Activated CD8-positive, alpha-beta memory T cell treated with anti-CD3 and anti-CD28 coated beads, Interleukin-2, amount 10 ng/mL, durations not matched to agents 7 days and 5 days (primary cell): Measurements from ENCODE around the gene HIGD1C. TPM values are rescaled to one million over a fixed set of nuclear protein-coding genes. Genes with fewer than 3 reads are reported as not detected.

Source experiments
- ATAC-seq: fragments of 150-1000 bp; cut with Tn5 transposase; one replicate; pipeline ENCODE4 v1.10.0; 2021; ENCODE audit warnings: moderate library complexity
- CTCF ChIA-PET: fragments of 350-600 bp; sonication (Branson Sonifier 250); formaldehyde crosslinking; loops from one replicate; lab custom pipeline; 2021; ENCODE audit warnings: antibody characterized with exemption; lab: Charles Lee
- DNase-seq: peaks from one replicate; pipeline ENCODE4 v3.0.0-alpha.2; 2020
- H3K27ac Mint-ChIP-seq: one replicate; pipeline ENCODE4 v1.8.0; 2021; ENCODE audit warnings: mild to moderate bottlenecking, mixed read lengths
- H3K27me3 Mint-ChIP-seq: one replicate; pipeline ENCODE4 v1.8.0; 2021; ENCODE audit warnings: mixed read lengths
- H3K36me3 Mint-ChIP-seq: one replicate; pipeline ENCODE4 v1.8.0; 2021; ENCODE audit warnings: mild to moderate bottlenecking, mixed read lengths
- H3K4me1 Mint-ChIP-seq: one replicate; pipeline ENCODE4 v1.8.0; 2021; ENCODE audit warnings: mixed read lengths
- H3K4me3 Mint-ChIP-seq: one replicate; pipeline ENCODE4 v1.8.0; 2021; ENCODE audit warnings: mild to moderate bottlenecking, moderate library complexity, mixed read lengths
- H3K9me3 Mint-ChIP-seq: one replicate; pipeline ENCODE4 v1.8.0; 2022; ENCODE audit warnings: low read depth, mixed read lengths
- total RNA-seq, 2 experiments: library from RNA; stranded (reverse); gene quantifications; one replicate each; pipeline ENCODE4 v1.2.3, GENCODE V29; 2021

HIGD1C gene
- total RNA-seq, 2 experiments from 2014 or later, result not detected

DNA sequence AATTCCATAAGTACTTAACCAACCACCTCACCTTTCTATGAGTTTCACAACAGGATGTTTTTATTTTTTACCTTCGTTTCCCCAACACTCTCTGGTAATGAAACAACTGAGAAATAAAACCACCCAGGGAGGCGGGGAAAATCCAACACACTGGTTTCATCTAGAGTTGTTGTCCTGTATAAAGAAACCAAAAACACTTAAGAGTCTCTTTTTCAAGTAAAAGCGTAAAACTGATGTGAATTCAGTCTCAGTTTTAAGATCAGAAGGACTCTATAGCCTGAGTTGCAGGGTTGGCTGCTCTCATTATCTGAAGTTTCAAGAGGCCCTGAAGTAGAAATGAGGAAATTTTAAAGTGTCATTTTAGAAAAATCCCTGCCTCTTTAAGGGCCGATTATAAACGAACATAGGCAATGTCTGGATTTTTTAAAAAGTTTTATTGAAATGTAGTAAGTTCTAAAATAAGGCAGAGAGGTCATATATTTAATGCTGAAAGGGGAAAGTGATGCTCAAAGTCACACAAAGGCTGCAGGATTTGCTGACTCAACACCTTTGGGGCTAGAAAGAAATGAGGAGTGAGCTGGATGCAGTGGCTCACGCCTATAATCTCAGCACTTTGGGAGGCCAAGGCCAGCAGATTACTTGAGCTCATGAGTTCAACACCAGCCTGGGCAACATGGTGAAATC lies 27.2 kb downstream of the HIGD1C start:
- Mint-ChIP-seq H3K27ac (peak overlapping the region; percentile 75), H3K9me3 (no peaks in the 10 kb centered on the region), H3K4me1 (peaks cover 22% of the 10 kb centered on the region), H3K27me3 (no peaks in the 10 kb centered on the region), H3K36me3 (peaks cover 31% of the 10 kb centered on the region), H3K4me3 (no peak overlapping the region)
- DNase-seq (peak; percentile 49), ATAC-seq (peak; percentile 36)
- CTCF ChIA-PET, result interaction anchor here (1.9 kb wide), 1 partner anchor 154 kb away, joined by 5 read pairs; no protein-coding TSS in a partner anchor

DNA sequence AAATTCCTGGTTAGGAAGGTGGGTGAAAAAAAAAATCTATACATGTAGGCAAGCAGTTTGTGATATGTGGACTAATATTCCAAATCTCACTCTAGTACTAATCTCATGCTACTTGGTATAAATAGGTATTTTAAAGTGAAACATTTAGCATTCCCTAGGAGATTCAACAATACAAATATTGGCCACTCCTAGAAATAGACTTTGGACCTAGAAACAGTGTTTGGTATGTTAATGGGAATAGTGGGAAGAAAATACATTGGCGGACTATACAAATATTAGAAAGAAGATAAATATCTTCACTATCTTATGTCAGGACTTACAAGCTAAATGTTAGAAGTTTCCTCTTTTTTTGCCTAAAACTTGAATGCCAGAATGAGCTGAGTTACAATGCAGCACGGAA lies 28.2 kb downstream of the HIGD1C start:
- H3K9me3 Mint-ChIP-seq, result no peaks in the 10 kb centered on the region
- DNase-seq, result no peak
- H3K27me3 Mint-ChIP-seq, result no peaks in the 10 kb centered on the region
- peaks cover 24% of the 10 kb centered on the region for H3K4me1 Mint-ChIP-seq
- CTCF ChIA-PET, result interaction anchor here (1.1 to 1.9 kb wide), 2 partner anchors 155 to 215 kb away, joined by 4 to 5 read pairs; no protein-coding TSS in a partner anchor
- H3K36me3 Mint-ChIP-seq, result peaks cover 29% of the 10 kb centered on the region
- ATAC-seq, result no peak
- no peak overlapping the region for H3K27ac Mint-ChIP-seq
- H3K4me3 Mint-ChIP-seq, result no peak overlapping the region

DNA sequence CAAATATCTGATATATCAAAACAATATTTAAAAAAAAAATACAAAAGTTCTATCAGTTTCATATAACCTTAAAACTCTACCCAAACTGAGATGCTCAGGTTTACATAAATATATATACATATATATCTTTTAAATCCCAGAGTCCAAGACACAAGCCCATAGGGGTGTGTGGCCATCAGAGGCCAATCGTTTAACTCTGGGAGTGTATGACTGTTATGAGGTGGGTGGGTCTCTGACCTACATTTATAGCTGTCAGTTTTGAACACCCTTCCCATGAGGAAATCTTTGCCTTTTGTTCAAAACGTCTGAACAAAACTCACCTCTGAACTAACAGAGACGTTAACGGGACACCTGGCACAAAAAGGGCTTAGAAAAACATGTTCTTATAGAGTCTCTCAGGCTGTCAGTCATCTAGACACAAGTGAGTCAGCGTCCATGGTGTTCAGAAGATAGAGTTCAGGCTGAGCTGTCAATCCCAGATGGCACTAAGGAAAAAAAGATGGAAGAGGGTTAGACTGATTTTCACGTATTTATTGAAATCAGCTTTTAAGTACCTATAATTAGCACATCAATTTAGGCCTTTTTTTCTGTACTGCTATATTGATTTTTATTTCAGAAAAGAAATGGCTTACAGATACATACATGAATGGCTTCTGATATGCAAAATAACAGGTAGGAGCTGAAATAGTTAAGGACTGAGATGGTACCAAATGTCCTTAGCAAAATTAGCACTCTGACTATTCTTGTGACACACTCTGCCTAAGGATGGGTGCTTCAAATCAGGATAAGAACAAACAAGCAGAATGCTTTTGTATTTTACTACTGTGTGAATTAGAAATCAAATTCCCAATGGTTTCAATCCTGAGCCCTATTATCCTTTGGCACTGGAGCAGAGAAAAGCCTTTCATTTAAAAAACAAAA lies 29.2 kb downstream of the HIGD1C start:
- Mint-ChIP-seq H3K4me1 (peaks cover 24% of the 10 kb centered on the region), H3K27ac (no peak overlapping the region), H3K9me3 (no peaks in the 10 kb centered on the region), H3K4me3 (no peak overlapping the region), H3K27me3 (no peaks in the 10 kb centered on the region), H3K36me3 (peaks cover 24% of the 10 kb centered on the region)
- DNase-seq, result no peak
- CTCF ChIA-PET, result interaction anchor here (1.1 to 1.9 kb wide), 2 partner anchors 156 to 216 kb away, joined by 4 to 5 read pairs; no protein-coding TSS in a partner anchor
- ATAC-seq, result no peak

DNA sequence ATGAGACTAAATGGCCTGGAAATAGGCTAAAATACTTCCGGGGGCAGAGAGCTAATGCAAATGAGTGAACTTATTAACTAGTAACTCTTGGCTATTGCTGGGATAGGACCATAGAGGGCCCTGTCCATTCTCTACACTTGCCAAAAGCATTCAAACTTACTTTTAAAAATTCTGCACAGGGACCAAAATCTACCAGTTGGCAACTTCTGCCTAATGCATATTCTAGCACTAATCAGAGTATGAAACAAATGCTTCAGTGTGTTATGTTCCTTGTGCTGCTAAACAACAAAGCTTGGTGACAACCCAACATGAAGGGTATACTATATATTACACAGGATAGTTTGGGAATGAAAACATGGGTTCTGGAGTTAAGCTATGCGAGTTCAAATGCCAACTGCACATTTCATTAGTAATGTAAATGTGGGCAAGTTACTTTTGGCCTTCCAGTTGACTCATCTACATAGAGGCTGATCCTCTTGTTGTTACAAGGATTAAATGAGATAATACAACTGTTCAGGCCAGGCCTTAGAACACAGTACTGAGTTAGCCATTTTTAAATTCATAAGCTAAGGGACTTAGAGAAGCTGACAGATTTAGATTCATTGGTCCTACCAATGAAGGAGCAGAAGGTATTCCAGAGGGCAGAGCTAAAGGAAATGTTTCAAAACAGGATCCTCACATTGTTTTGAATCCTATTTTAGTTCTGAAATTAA lies 32.4 kb downstream of the HIGD1C start:
- Mint-ChIP-seq H3K27ac (no peak overlapping the region), H3K36me3 (peaks cover 24% of the 10 kb centered on the region), H3K27me3 (no peaks in the 10 kb centered on the region), H3K4me3 (no peak overlapping the region), H3K4me1 (peaks cover 16% of the 10 kb centered on the region), H3K9me3 (no peaks in the 10 kb centered on the region)
- ATAC-seq, result no peak
- CTCF ChIA-PET, result interaction anchor here (0.9 to 4.4 kb wide), 4 partner anchors 34 to 873 kb away, joined by 3 to 33 read pairs (median 16); partner anchors contain the start of genes ATF1 and COX14
- DNase-seq, result no peak

DNA sequence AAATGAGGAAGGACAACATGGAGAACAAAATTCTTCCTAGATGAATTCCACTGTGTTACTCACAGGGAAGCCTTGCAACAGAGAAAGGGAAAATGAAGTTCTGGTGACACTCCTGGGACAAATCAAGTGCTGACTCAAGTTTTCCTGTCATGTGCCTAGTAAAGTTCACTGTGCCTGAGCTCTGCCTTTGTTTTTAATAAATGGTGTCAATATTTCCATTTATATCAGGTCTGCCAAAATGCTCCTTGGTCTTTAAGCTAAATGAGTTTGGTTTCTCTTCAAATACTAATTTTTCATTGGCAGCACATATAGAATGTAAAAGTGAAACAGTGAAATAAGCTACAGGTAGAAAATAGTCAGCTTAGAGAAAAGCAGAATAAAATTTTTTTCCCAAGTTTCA lies 33.0 kb downstream of the HIGD1C start:
- DNase-seq, result no peak
- no peak overlapping the region for H3K4me3 Mint-ChIP-seq
- no peaks in the 10 kb centered on the region for H3K9me3 Mint-ChIP-seq
- ATAC-seq, result no peak
- H3K4me1 Mint-ChIP-seq, result peaks cover 11% of the 10 kb centered on the region
- H3K36me3 Mint-ChIP-seq, result peaks cover 24% of the 10 kb centered on the region
- no peak overlapping the region for H3K27ac Mint-ChIP-seq
- no peaks in the 10 kb centered on the region for H3K27me3 Mint-ChIP-seq
- CTCF ChIA-PET, result interaction anchor here (0.9 to 4.4 kb wide), 5 partner anchors 33 to 874 kb away, joined by 3 to 33 read pairs (median 7); partner anchors contain the start of genes ATF1 and COX14

DNA sequence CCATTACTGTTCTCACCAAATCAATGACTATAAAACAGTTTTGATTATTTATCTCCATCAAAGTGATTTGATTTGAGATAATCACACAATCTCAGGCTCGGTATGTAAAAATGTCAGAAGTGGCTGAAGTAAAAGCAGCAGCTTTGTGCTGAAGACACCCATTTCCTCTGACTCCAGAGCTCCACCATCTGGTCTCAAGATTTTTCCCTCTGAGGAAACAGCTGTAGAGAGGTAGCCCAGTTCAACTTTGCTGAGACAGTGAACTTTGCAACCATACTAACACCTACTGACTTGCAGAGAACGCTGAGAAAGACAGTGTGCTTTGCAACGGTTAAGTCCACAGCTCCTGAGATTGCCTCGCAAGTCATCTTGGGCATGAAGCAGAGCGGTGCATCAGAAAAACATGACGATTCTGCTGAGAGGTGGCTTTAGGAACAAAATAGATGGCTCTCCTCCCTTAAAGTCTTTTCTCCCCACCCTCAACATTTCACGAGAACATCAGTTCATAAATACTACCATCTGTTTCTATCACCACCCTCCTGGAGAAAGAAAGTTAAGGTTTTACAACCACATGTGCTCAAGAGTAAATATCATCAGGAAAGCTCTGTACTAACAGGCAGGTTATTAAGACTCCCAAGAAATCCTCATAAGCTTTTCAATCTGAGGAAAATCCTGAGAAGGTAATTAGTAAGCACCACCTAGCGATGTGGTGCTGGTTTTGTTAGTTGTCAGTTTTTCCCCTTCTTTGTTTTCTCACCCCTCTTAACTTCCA lies 34.8 kb downstream of the HIGD1C start:
- Mint-ChIP-seq H3K36me3 (peaks cover 30% of the 10 kb centered on the region), H3K4me3 (no peak overlapping the region), H3K27me3 (no peaks in the 10 kb centered on the region), H3K9me3 (no peaks in the 10 kb centered on the region), H3K27ac (no peak overlapping the region), H3K4me1 (peaks cover 14% of the 10 kb centered on the region)
- DNase-seq, result peak; percentile 45
- CTCF ChIA-PET, result interaction anchor here (0.8 to 4.4 kb wide), 14 partner anchors 9 to 355 kb away, joined by 3 to 33 read pairs (median 4); partner anchors contain the start of genes ATF1, DAZAP2 and SLC11A2
- peak; percentile 51 for ATAC-seq

DNA sequence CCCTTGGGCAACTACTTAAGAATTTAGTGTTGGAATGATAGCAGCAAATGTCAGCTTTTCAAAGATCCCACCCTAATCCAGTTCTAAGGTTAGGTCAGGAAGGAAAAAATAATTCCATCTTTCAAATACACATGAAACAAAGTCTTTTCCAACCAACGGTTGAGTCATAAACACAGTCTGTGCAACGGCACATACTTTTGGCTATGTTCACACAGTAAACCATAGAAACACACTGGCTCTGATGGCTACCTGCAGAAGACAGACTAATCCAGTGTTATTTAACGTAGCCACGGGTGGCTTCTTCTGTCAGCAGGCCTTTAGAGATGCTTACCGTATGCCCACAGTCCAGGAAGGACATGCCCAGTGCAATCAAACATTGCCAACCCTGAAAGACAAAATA lies 35.7 kb downstream of the HIGD1C start:
- Mint-ChIP-seq H3K4me1 (peaks cover 14% of the 10 kb centered on the region), H3K9me3 (no peaks in the 10 kb centered on the region)

DNA sequence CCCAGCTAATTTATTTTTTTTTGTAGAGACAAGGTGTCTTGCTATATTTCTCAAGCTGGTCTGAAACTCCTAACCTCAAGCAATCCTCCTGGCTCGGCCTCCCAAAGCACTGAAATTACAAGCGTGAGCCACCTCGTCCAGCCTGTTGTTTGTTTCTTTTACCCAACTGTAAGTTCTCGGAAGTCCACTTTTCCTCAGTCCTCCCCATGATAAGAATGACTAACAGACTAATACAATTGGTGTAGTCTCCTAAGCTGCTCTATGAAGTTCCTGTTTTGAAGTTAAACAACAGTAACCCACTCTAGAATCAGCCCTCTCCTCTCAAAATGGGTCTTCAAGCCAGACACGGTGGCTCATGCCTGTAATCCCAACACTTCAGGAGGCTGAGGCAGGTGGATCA lies 36.5 kb downstream of the HIGD1C start:
- H3K4me1 Mint-ChIP-seq, result peaks cover 14% of the 10 kb centered on the region
- no peaks in the 10 kb centered on the region for H3K27me3 Mint-ChIP-seq
- no peak overlapping the region for H3K27ac Mint-ChIP-seq
- no peak overlapping the region for H3K4me3 Mint-ChIP-seq
- ATAC-seq (no peak), DNase-seq (no peak)
- CTCF ChIA-PET, result interaction anchor here (1.7 to 4.4 kb wide), 3 partner anchors 164 to 353 kb away, joined by 5 to 29 read pairs (median 6); partner anchors contain the start of gene ATF1
- peaks cover 34% of the 10 kb centered on the region for H3K36me3 Mint-ChIP-seq
- H3K9me3 Mint-ChIP-seq, result no peaks in the 10 kb centered on the region

More for the DNA sequence above, 35.7 kb downstream of the HIGD1C start:
- peaks cover 34% of the 10 kb centered on the region for H3K36me3 Mint-ChIP-seq
- H3K4me3 Mint-ChIP-seq, result no peak overlapping the region
- CTCF ChIA-PET, result interaction anchor here (1.3 to 4.4 kb wide), 7 partner anchors 40 to 354 kb away, joined by 3 to 33 read pairs (median 6); partner anchors contain the start of genes ATF1 and DAZAP2
- no peak for ATAC-seq
- H3K27ac Mint-ChIP-seq, result no peak overlapping the region
- DNase-seq, result no peak
- no peaks in the 10 kb centered on the region for H3K27me3 Mint-ChIP-seq

DNA sequence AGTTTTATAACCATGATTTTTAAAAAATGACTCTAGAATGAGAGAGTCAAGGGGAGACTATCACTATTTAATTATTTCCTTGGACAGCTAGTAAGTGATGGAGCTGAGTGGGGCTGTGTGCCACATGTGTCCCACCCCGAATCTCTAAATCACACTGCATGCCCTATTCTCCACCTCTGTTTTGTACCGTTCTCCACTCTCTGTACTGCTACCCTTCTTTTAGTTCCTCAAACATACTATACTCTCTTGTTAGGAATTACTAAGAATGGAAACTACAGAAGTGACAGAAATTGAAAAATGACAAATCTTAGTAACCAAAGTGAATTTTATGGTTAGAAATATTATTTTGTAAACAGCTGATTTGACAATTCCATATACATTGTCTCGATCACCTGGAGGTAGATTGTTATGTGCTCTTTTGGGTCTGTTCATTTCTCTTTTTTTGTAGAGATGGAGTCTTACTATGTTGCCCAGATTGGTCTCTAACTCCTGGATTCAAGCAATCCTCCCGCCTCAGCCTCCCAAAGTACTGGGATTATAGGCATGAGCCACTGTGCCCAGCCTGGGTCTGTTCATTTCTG lies 37.9 kb downstream of the HIGD1C start:
- DNase-seq, result no peak
- no peak for ATAC-seq
- CTCF ChIA-PET, result interaction anchor here (1.1 to 2.2 kb wide), 2 partner anchors 165 to 225 kb away, joined by 3 to 6 read pairs; no protein-coding TSS in a partner anchor
- Mint-ChIP-seq H3K36me3 (peaks cover 41% of the 10 kb centered on the region), H3K27me3 (no peaks in the 10 kb centered on the region), H3K4me1 (peaks cover 14% of the 10 kb centered on the region), H3K4me3 (no peak overlapping the region), H3K9me3 (no peaks in the 10 kb centered on the region), H3K27ac (no peak overlapping the region)

DNA sequence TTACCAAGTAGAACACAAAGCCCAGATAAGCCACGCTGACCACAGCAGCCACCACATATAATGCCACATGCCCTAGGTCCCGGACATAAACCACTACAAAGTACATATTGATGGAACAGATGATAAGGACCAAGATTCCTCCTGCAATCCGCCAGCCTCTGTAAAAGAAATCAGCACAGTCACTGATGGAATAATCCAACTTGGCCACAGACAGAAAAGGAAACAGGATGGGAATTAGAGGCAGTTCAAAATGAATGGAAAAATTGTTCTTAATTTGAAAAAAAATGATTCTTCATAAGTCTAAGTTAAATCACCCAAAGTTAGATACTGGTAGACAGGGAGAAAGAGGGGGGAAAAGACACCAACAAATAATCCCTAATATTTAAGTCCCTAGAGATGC lies 38.4 kb downstream of the HIGD1C start:
- peaks cover 12% of the 10 kb centered on the region for H3K4me1 Mint-ChIP-seq
- H3K9me3 Mint-ChIP-seq, result no peaks in the 10 kb centered on the region
- no peak overlapping the region for H3K27ac Mint-ChIP-seq
- CTCF ChIA-PET, result no interaction called here
- ATAC-seq (no peak), DNase-seq (no peak)
- no peak overlapping the region for H3K4me3 Mint-ChIP-seq
- no peaks in the 10 kb centered on the region for H3K27me3 Mint-ChIP-seq
- H3K36me3 Mint-ChIP-seq, result peaks cover 46% of the 10 kb centered on the region

DNA sequence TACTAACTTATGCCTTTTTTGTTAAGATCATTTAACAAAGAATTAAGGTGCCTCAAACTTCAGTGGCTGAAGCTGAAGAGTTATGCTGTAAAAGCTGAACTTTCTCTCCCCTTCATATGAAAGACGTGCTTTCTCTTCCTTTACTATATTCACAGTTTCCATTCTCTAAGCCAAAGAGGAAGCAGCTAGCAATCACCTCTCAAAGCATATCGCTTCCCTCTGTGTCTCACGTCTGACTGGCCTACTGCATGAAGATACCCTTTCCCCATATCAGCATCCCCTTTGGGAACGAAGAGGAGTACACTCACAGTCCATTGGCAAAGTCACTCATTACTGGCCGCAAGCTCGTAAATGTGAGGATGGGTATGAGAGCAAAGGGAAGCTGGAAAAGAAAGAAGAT lies 38.9 kb downstream of the HIGD1C start:
- Mint-ChIP-seq H3K9me3 (no peaks in the 10 kb centered on the region), H3K27me3 (no peaks in the 10 kb centered on the region), H3K27ac (no peak overlapping the region), H3K36me3 (peaks cover 46% of the 10 kb centered on the region), H3K4me3 (no peak overlapping the region), H3K4me1 (peaks cover 12% of the 10 kb centered on the region)
- ATAC-seq (no peak), DNase-seq (no peak)
- CTCF ChIA-PET, result no interaction called here

DNA sequence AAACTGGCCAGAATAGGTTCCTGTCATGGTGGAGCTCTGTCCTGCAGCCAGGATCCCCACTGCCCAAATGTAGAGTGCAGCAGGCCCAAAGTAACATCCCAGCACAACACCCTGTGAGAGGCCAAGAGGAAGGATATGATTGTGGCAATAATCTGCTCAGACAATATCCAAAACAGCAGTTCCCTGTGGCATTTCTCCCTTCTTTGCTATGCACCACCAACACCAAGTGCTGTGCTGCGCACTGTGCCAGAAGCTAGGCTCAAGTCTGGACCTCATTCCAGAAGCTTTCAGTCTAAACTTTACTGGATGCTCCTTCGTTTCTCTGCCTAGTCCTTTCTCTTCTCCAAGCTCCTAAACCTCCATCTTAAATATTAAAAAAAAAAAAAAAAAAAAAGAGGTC lies 40.5 kb downstream of the HIGD1C start:
- Mint-ChIP-seq H3K4me1 (peaks cover 10% of the 10 kb centered on the region), H3K27me3 (no peaks in the 10 kb centered on the region), H3K36me3 (peaks cover 48% of the 10 kb centered on the region), H3K27ac (no peak overlapping the region), H3K9me3 (no peaks in the 10 kb centered on the region), H3K4me3 (no peak overlapping the region)
- ATAC-seq (no peak), DNase-seq (no peak)
- CTCF ChIA-PET, result no interaction called here
